ENCODE results near the gene KANSL1.

Gene KANSL1

GRCh38 chr17:46001390-46002310 is 191.6 kb downstream of the KANSL1 start:
- no peak for TF ChIP-seq CTCF (conservative IDR thresholded peaks at IDR 0.05; ENCODE audit: low read length)
- no peak for DNase-seq (ENCODE audit: low read depth)
- H3K4me3 ChIP-seq (ENCODE audit: low read length): no peak overlapping the region

GRCh38 chr17:46000757-46001156 is 192.5 kb downstream of the KANSL1 start:
- DNase-seq (ENCODE audit: low read depth): no peak
- TF ChIP-seq CTCF (conservative IDR thresholded peaks at IDR 0.05; ENCODE audit: low read length): no peak
- H3K4me3 ChIP-seq (ENCODE audit: low read length): no peak overlapping the region

- DNase-seq (ENCODE audit: low read depth): no peak
- H3K4me3 ChIP-seq (ENCODE audit: low read length): no peak overlapping the region
- TF ChIP-seq CTCF (conservative IDR thresholded peaks at IDR 0.05; ENCODE audit: low read length): no peak
Observed at GRCh38 chr17:46000292-46000691, 192.9 kb downstream of the KANSL1 start.

- H3K4me3 ChIP-seq (ENCODE audit: low read length): no peak overlapping the region
- no peak for TF ChIP-seq CTCF (conservative IDR thresholded peaks at IDR 0.05; ENCODE audit: low read length)
- DNase-seq (ENCODE audit: low read depth): no peak
Observed at GRCh38 chr17:45999900-46000290, 193.3 kb downstream of the KANSL1 start.

- no peak within 1 kb of the TSS for H3K4me3 ChIP-seq (ENCODE audit: low read length)
- TF ChIP-seq CTCF (conservative IDR thresholded peaks at IDR 0.05; ENCODE audit: low read length): no peak
- DNase-seq (ENCODE audit: low read depth): no peak
Observed at GRCh38 chr17:45998987-45999899, 194.0 kb downstream of the KANSL1 start, which contains the start of gene STH. Gene STH (plus strand): TSS chr17:45999250. CDS start chr17:45999280, 30 bp downstream.

- TF ChIP-seq CTCF (conservative IDR thresholded peaks at IDR 0.05; ENCODE audit: low read length): no peak
- no peak overlapping the region for H3K4me3 ChIP-seq (ENCODE audit: low read length)
Observed at GRCh38 chr17:45997624-45998023, 195.6 kb downstream of the KANSL1 start.

More at GRCh38 chr17:45997624-45998023, 195.6 kb downstream of the KANSL1 start:
- peak; percentile 36 for DNase-seq (ENCODE audit: low read depth)

Measured in AG10803 (cell line).